ENCODE data around the gene KHSRP.

The KHSRP gene

DNA sequence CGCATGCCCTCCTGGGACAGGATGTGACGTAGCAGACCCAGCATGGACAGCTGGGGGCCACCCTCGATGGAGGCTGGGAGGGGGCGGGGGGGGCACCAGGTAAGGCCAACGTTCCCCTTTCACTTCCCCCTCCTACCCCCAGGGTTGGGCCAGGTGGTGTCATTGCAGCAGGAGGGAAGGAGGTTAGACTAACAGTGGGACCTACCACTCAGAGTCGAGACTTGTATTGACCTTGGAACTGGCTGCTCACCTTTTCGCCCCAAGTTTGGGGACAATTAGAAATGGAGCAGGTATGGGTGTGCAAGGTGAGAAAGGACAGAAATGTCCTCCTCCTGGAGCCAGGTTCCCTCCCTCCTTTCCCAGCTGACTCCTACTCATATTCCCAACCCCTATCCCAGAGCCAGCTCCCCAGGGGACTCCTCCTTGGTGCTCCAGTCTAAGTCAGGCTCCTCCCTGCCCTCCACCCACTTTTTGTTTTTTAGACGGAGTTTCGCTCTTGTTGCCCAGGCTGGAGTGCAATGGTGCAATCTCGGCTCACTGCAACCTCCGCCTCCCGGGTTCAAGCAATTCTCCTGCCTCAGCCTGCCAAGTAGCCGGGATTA, 17.6 kb upstream of the KHSRP start:
- no peak overlapping the region for H3K4me3 ChIP-seq (ENCODE audit: control insufficient read depth, low read depth, low read length)
- no peak for TF ChIP-seq CTCF (IDR thresholded peaks at IDR 0.05; ENCODE audit: control insufficient read depth, insufficient read depth, low read depth, low read length, missing control alignments)
- DNase-seq (ENCODE audit: low read depth) = no peak

- no peak for TF ChIP-seq CTCF (IDR thresholded peaks at IDR 0.05; ENCODE audit: control insufficient read depth, insufficient read depth, low read depth, low read length, missing control alignments)
- DNase-seq (ENCODE audit: low read depth) = no peak
Observed at GRCh38 chr19:6440905-6441304, 16.3 kb upstream of the KHSRP start.

GRCh38 chr19:6439743-6440142, 15.1 kb upstream of the KHSRP start:
- no peak for DNase-seq (ENCODE audit: low read depth)
- H3K4me3 ChIP-seq (ENCODE audit: control insufficient read depth, low read depth, low read length) = no peak overlapping the region
- no peak for TF ChIP-seq CTCF (IDR thresholded peaks at IDR 0.05; ENCODE audit: control insufficient read depth, insufficient read depth, low read depth, low read length, missing control alignments)

More at GRCh38 chr19:6440905-6441304, 16.3 kb upstream of the KHSRP start:
- no peak overlapping the region for H3K4me3 ChIP-seq (ENCODE audit: control insufficient read depth, low read depth, low read length)

DNA sequence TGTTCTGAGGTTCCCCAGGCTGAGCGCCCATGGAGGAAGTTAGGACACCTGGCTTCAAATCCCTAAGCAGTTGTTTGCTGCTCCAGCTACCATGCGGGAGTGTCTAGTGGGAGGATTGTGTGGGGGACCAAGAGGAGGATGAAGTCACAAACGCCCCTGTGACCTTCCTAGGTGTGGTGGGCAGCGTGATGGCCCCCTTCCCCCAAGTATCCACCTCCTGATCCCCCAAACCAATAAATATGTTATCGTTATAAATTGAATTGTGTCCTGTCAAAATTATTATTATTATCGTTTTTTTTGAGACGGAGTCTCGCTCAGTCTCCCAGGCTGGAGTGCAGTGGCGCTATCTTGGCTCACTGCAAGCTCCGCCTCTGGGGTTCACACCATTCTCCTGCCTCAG, 9.1 kb upstream of the KHSRP start, which contains the start of gene SLC25A41:
Gene SLC25A41 (minus strand): TSS at position 101 of the 400 bp plus-strand sequence. CDS start 70 bp downstream, at position 31.
- TF ChIP-seq CTCF (IDR thresholded peaks at IDR 0.05; ENCODE audit: control insufficient read depth, insufficient read depth, low read depth, low read length, missing control alignments) = no peak
- H3K4me3 ChIP-seq (ENCODE audit: control insufficient read depth, low read depth, low read length) = no peak within 1 kb of the TSS
- DNase-seq (ENCODE audit: low read depth) = no peak

GRCh38 chr19:6433165-6433564, 8.6 kb upstream of the KHSRP start:
- TF ChIP-seq CTCF (IDR thresholded peaks at IDR 0.05; ENCODE audit: control insufficient read depth, insufficient read depth, low read depth, low read length, missing control alignments) = no peak
- H3K4me3 ChIP-seq (ENCODE audit: control insufficient read depth, low read depth, low read length) = no peak overlapping the region
- no peak for DNase-seq (ENCODE audit: low read depth)

GRCh38 chr19:6431891-6432290, 7.3 kb upstream of the KHSRP start:
- no peak for DNase-seq (ENCODE audit: low read depth)
- TF ChIP-seq CTCF (IDR thresholded peaks at IDR 0.05; ENCODE audit: control insufficient read depth, insufficient read depth, low read depth, low read length, missing control alignments) = no peak

More at GRCh38 chr19:6431891-6432290, 7.3 kb upstream of the KHSRP start:
- no peak overlapping the region for H3K4me3 ChIP-seq (ENCODE audit: control insufficient read depth, low read depth, low read length)

Data from AG09309 (cell line).